ENCODE measurements around the gene THEM4.

THEM4 gene

DNA sequence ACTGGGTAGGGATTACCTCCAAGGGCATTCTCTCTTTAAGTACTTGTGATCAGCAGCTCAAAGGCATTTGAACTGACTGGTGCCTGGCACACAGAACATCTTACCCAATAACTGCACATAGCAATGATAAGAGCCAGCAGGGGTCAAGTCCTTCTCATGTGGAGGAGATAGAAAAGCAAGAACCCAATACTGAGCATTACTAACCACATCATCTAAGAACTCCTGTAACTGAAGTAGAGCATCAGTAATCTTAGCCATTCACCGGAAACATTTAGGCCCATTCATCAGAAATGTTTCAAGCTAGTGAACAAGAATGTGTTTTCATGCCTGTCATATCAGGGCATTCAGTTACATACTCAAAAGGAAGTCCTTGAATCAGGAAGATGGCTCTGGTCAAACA is 33.6 kb upstream of the THEM4 start:
- no peak for TF ChIP-seq CTCF (IDR thresholded peaks at IDR 0.05; ENCODE audit: low read depth, low read length, missing control alignments)
- DNase-seq (ENCODE audit: low read depth) = no peak
- no peak overlapping the region for H3K4me3 ChIP-seq (ENCODE audit: low read depth, low read length)
- in situ Hi-C loops (cut with HindIII; ENCODE audit: low sequenced_read_pairs) = no loop called here

- TF ChIP-seq CTCF (IDR thresholded peaks at IDR 0.05; ENCODE audit: low read depth, low read length, missing control alignments) = no peak
- no peak for DNase-seq (ENCODE audit: low read depth)
- in situ Hi-C loops (cut with HindIII; ENCODE audit: low sequenced_read_pairs) = no loop called here
- no peak overlapping the region for H3K4me3 ChIP-seq (ENCODE audit: low read depth, low read length)
Observed at GRCh38 chr1:151940541-151940940, 31.2 kb upstream of the THEM4 start.

GRCh38 chr1:151939779-151940178 is 30.5 kb upstream of the THEM4 start:
- no peak overlapping the region for H3K4me3 ChIP-seq (ENCODE audit: low read depth, low read length)
- TF ChIP-seq CTCF (IDR thresholded peaks at IDR 0.05; ENCODE audit: low read depth, low read length, missing control alignments) = no peak
- in situ Hi-C loops (cut with HindIII; ENCODE audit: low sequenced_read_pairs) = no loop called here
- DNase-seq (ENCODE audit: low read depth) = no peak

- no peak for DNase-seq (ENCODE audit: low read depth)
- in situ Hi-C loops (cut with HindIII; ENCODE audit: low sequenced_read_pairs) = no loop called here
- H3K4me3 ChIP-seq (ENCODE audit: low read depth, low read length) = no peak overlapping the region
- TF ChIP-seq CTCF (IDR thresholded peaks at IDR 0.05; ENCODE audit: low read depth, low read length, missing control alignments) = no peak
Observed at GRCh38 chr1:151939141-151939540, 29.8 kb upstream of the THEM4 start.

GRCh38 chr1:151936653-151937052 is 27.3 kb upstream of the THEM4 start:
- in situ Hi-C loops (cut with HindIII; ENCODE audit: low sequenced_read_pairs) = no loop called here
- DNase-seq (ENCODE audit: low read depth) = no peak
- no peak overlapping the region for H3K4me3 ChIP-seq (ENCODE audit: low read depth, low read length)
- TF ChIP-seq CTCF (IDR thresholded peaks at IDR 0.05; ENCODE audit: low read depth, low read length, missing control alignments) = no peak

GRCh38 chr1:151935894-151936602 is 26.7 kb upstream of the THEM4 start:
- no peak for DNase-seq (ENCODE audit: low read depth)
- H3K4me3 ChIP-seq (ENCODE audit: low read depth, low read length) = no peak overlapping the region
- TF ChIP-seq CTCF (IDR thresholded peaks at IDR 0.05; ENCODE audit: low read depth, low read length, missing control alignments) = no peak
- in situ Hi-C loops (cut with HindIII; ENCODE audit: low sequenced_read_pairs) = no loop called here

Measured in astrocyte of the cerebellum (primary cell).